IPS DF 4.7 (cell line): ENCODE results near the gene CREB3L2.

Experiments
- DNase-seq: peaks from one replicate; pipeline ENCODE4 v3.0.0-alpha.2; 2013; ENCODE audit warnings: low spot score; ENCODE audit errors: extremely low read depth

CREB3L2 gene

GRCh38 chr7:137953043-137953664 is 48.7 kb downstream of the CREB3L2 start:
- no peak for DNase-seq

DNA sequence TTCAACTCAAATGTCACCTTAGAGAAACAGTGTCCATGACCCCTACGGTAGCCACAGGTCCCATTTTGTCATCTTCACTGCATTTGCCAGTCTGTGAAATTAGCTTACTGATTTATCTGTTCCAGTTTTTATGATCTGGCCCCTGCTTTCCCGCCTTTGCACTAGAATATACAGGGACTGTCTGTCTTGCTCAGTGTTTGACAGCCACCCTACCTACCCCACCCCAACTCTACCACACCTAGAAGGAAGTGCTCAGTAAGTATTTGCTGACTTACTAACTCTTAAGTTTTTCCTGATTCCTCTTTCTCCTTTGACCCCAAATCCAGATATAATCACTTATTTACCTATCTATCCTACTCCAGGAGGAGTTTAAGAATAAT is 49.5 kb downstream of the CREB3L2 start:
- DNase-seq = no peak

GRCh38 chr7:137951700-137952425 is 50.0 kb downstream of the CREB3L2 start:
- DNase-seq = no peak

DNA sequence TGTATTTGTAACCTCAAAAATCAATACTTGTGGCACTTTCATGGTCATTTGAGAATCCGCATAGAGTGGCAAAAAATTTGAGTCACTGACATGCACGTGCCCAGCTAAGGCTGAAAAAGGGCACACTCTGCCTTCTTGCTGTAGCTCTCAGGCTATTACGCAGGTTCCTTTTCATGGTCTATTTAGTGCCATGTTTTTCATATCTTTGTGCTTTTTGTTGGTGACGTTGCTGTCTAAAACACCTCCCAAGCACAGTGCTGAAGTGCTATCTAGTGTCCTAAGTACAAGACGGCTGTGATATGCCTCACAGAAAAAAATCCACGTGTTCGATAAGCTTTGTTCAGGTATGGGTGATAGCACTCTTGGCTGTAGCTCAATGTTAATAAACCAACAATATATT is 50.9 kb downstream of the CREB3L2 start:
- no peak for DNase-seq

DNA sequence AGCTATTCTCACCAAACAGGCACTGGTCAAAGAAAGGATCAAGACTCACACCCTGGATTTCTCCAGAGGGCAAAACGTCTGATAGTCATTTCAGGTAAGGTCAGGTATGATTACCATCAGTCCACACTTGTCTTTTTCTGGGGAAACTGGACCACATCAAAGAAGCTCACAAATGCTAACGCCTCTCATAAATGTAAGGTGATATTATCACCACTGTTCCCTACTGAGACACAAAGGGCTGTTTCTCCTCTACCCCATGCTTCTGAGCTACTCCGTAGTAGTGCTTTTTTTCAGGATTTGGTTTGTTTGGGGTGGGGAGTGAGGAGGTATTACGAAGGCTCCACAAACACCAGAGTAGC is 51.6 kb downstream of the CREB3L2 start:
- no peak for DNase-seq

DNA sequence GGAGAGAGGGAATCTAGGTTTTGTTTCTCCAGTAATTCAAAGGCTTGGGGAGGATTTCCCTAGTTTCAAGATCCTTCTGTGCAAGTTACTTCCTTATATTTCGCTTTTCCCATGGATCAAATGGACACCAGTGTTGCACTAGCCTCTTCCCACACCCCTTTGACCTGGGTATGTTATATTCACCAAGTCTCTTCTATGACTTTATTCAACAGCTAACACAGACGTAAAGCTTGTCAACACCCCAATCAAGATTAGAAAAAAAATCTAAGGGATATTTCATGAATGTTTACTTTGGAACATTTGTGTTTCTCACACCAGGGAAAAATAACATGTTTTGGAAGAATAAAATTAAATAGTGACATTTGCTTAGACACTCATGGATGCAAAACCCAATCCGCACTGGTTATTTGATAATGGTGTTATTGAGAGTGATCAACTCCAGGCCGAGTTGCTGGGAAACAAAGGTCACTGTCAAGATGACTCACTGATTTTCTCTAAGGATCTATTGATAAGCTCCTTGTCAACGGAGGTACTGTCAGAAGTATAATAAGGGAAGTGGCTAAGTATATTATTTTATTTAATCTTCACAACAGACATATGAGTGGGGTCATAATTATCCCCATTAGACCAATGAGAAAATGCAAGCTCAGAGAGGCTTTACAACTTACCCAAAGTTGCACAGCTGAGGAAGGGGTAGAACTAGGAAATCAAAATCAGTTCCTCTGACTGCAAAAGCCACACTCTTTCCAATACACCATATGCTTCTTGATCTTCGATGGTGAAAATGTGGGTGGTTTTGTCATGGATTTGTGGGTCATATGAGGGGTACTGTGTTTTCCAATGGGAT is 52.2 kb downstream of the CREB3L2 start:
- no peak for DNase-seq

- no peak for DNase-seq
These were observed 53.0 kb downstream of the CREB3L2 start for GRCh38 chr7:137948845-137949330.

GRCh38 chr7:137948083-137948844 is 53.6 kb downstream of the CREB3L2 start:
- no peak for DNase-seq

GRCh38 chr7:137947046-137947445 is 54.8 kb downstream of the CREB3L2 start:
- no peak for DNase-seq

GRCh38 chr7:137946011-137946410 is 55.9 kb downstream of the CREB3L2 start:
- DNase-seq = no peak

- DNase-seq = no peak
These were observed 57.7 kb downstream of the CREB3L2 start for GRCh38 chr7:137944168-137944567.

DNA sequence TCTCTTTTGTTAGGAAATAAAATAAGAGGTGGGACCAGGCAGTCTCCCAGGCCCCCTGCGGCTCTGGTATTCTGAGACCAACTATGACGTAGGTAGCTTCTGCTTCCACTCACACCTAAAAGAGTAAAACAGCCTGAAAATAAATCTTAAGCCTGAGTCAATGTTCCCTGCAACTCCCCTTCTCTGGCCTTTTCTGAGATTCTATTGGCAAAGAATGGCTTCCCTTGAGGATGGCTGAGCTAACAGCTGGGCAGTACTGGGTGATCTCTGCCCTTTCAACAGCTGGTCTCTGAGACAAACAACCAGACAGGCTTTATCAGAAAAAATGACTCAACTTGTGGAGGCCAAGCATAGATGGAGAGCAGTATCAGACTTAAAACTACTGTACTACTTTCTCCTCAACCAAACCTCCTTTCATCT is 58.7 kb downstream of the CREB3L2 start:
- DNase-seq = no peak

GRCh38 chr7:137942484-137943115 is 59.3 kb downstream of the CREB3L2 start:
- DNase-seq = no peak

DNA sequence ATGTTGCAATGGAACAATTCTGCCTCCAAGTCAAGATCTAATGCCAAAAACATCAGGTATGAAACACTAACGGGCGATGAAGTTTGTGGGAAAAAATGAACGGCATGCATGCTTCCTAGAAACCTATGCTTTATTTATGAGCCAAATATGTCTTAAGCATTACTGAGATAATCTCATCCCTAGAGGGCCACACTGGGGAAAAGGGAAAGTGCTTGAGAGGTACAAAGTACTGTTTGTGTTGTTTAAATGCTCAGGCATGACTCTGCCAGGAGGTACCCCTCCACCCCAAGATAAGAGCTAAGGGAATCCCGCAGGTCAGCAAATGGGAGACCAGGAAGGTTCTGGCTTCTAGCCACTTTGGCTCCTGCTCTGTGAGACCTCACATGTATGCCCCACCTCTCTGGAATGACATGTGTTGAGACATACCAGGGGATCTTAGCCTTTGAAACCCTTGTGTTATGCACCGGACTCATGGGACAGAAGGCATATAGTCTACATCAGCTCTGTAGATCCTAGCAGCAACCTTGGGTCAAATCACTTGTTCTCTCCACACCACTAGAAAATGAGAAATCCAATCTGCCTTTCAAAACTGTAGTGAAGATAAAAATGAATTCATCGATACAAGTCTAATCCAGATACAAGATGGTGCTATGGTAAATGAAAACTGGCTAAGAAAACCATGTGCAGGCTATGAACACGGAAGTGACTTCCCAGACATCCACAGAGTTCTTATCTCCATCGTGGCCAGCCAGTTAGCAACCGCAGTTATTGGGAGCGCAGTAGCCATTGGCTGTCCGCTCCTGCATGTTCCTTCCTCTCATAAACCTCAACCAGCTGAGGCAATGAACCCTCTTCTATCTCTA is 61.0 kb downstream of the CREB3L2 start:
- DNase-seq = no peak

DNA sequence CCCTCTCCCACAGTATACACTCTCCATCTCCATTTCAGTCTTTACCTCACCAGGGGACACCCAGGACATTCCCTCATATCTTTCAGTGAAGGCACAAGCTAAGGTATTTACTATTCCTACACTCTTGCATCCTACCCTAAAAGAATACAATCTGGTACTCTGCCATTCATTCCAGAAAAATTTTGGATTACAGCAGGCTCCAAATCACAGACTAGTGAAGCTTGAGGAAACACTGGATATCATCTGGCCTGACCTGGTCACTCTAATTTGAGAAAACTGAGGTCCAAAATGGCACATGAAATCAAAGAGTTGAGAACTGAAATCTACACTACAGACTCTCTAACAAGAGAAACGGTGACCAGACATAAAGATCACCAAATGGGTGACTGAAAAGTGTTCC is 61.7 kb downstream of the CREB3L2 start:
- DNase-seq = no peak

DNA sequence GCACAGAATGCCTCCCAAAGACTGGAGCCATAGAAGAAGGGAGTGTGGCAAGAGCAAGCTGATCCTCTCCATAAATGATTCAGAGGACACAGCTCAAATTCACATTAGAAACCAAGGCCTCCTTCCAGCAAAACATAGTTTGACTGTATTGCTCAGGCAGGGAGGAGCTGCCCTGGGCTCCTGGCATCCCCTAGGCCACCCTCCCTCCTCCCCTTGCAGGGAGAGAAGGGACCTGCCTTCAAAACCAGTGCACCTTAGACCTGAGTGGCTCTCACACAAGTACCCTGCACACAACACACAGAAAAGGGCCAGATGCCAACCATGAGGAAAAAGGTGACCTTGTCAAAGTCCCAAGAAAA is 64.7 kb downstream of the CREB3L2 start:
- DNase-seq = no peak

DNA sequence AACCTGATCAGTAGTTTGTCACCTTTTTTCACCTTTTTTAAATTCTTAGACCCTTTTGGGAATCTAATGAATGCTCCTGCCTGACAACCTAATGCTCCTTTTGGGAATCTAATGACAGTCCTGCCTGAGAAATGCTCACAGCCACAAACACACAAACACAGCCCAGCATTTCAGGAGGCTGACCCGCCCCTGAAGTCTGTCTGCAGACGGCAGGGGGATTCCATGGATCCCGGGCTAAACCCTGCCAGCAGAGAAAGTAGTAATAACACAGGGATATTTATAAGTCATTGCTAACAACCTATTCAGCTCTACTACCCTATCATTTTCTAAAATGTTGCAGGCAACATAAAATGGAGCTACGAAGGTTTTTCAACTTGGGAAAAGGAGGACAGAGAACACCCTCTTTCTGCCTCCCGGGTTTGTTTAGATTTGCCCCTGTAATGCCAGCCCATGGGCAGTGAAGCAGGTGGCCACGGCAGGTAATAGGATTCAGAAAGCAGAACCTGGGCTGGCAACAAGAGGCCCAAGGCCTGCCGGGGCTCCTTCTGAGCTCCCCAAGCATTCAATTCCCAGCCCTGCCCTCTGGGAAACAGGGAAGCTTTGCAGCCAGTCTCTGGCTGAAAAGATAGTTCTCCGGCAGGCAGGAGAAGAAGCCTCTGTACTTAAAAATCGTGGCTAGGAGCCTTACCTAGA is 65.2 kb downstream of the CREB3L2 start:
- no peak for DNase-seq

DNA sequence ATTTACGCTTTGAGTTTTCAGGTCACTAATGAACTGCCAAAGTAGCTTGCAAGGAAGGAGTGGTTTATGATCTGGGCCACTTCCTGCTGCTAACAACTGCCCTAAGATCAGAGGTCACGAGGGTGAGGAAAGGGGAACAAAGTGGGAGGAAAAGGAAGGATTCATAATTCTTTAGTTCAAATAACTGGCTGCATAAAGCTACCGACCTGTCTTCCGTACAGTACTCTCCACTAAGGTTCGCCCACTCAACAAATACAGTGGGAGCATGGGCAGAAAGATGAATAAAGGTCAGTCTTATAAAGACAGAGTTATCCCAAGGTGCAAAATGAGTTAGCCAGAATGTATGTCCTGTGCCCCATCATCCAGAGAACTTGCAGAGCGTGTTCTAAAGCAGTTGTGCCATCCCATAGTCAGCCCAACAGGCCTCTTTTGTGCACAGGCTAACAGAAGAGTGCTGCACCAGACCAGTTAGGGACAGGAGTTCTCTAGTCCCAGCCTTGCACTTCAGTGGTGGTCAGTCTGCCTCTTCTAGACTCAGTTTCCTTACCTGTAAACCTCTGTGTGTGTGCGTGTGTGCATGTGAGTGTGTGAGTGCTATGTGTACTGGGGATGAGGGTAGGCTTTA is 65.9 kb downstream of the CREB3L2 start:
- no peak for DNase-seq
